Measurements from ENCODE around the gene RELN. TPM values are rescaled to one million over a fixed set of nuclear protein-coding genes. Genes with fewer than 3 reads are reported as not detected.

RELN gene
- total RNA-seq, 1 experiment from 2014 or later, result 0.20 TPM

GRCh38 chr7:103867874-103868273, 121.6 kb downstream of the RELN start (continued):
- TF ChIP-seq JUN (CRISPR knock-in tag; IDR thresholded peaks at IDR 0.05) (no peak), FOXP1 (CRISPR knock-in tag; IDR thresholded peaks at IDR 0.05; ENCODE audit: borderline replicate concordance) (no peak)

- 0 out of 2 replicates have a peak, but pooled peaks cover 2% of the 10 kb centered on the region for H3K36me3 Mint-ChIP-seq
- H3K4me3 Mint-ChIP-seq, result no peak overlapping the region
- H3K4me1 Mint-ChIP-seq, result peaks cover 2% of the 10 kb centered on the region; the same call in 1 of the 2 replicates
- ChIA-PET CTCF (interaction anchor here (0.7 kb wide), 1 partner anchor 23 kb away, joined by 4 read pairs; no protein-coding TSS in a partner anchor), POLR2A (no interaction called here)
- peaks cover 3% of the 10 kb centered on the region for H3K9me3 Mint-ChIP-seq
- no peak for ATAC-seq
- no peak for TF ChIP-seq TP53 (CRISPR knock-in tag; IDR thresholded peaks at IDR 0.05)
- no peak overlapping the region for H3K27ac Mint-ChIP-seq
- no peak for DNase-seq (ENCODE audit: low spot score)
- H3K27me3 Mint-ChIP-seq (ENCODE audit: low read depth), result no peaks in the 10 kb centered on the region
These were observed 122.5 kb downstream of the RELN start for GRCh38 chr7:103866919-103867318.

DNA sequence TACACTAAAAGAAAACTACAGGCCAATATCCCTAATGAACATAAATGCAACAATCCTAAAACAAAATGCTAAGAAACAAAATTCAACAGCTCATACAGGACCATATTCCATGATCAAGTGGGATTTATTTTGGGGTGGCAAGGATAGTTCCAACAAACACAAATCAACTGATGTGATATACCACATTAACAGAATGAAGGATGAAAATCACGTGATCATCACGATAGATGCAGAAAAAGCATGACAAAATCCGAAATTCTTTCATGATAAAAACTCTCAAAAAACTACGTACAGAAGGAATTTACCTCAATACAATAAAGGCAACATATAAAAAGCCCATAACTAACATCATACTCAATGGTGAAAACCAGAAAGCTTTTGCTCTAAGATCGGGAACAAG, 124.0 kb downstream of the RELN start:
- DNase-seq (ENCODE audit: low spot score) (no peak), ATAC-seq (no peak)
- no peak overlapping the region for H3K4me3 Mint-ChIP-seq
- no peaks in the 10 kb centered on the region for H3K27me3 Mint-ChIP-seq (ENCODE audit: low read depth)
- H3K9me3 Mint-ChIP-seq, result no peaks in the 10 kb centered on the region
- POLR2A ChIA-PET, result no interaction called here
- TF ChIP-seq KAT7 (CRISPR knock-in tag; IDR thresholded peaks at IDR 0.05; ENCODE audit: borderline replicate concordance) (no peak), NR2C2 (CRISPR knock-in tag; IDR thresholded peaks at IDR 0.05) (no peak), NFE2L1 (CRISPR knock-in tag; IDR thresholded peaks at IDR 0.05) (no peak), PRDM15 (CRISPR knock-in tag; IDR thresholded peaks at IDR 0.05) (no peak), ZBTB21 (CRISPR knock-in tag; IDR thresholded peaks at IDR 0.05; ENCODE audit: borderline replicate concordance) (no peak), NFATC4 (CRISPR knock-in tag; IDR thresholded peaks at IDR 0.05) (no peak)
- no peaks in the 10 kb centered on the region for H3K36me3 Mint-ChIP-seq
- H3K27ac Mint-ChIP-seq, result no peak overlapping the region
- H3K4me1 Mint-ChIP-seq, result no peaks in the 10 kb centered on the region
- CTCF ChIA-PET, result no interaction called here

DNA sequence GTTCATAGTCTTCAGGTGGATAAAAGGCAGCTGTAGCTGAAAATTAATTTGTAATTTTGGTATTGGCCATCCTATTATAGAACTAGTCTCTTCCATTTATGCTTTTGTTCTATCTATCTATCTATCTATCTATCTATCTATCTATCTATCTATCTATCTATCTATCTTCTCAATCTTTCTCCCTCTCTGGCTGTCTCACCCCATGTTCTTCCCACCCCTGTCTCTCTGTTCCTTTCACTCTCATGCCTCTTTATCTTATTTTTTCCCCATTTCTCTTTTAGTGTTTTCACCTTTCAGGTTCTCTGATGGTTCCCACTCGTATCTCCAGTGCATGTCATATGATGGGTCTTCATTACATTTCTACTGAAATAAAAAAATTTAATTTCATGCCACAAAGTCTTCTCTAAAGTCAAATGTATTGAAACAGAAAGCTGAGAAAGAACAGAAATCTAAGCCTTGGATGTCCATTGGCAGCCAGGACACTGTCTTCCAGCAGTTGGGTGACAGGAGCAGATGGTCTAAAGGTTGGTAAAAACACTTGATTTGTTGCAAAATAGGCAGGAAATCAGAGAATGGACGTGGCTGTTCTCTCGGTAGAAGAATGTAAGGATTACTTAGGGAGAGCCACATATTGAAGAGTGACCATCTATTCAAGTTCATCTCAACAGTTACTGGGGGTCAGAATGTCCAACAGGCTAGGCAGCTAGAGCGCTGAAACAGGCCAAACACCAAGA, 127.0 kb downstream of the RELN start:
- no peak for DNase-seq (ENCODE audit: low spot score)
- TF ChIP-seq SMAD3 (CRISPR knock-in tag; IDR thresholded peaks at IDR 0.05; ENCODE audit: borderline replicate concordance) (no peak), ZNF317 (CRISPR knock-in tag; IDR thresholded peaks at IDR 0.05; ENCODE audit: borderline replicate concordance, low read depth) (no peak), TEAD4 (CRISPR knock-in tag; IDR thresholded peaks at IDR 0.05) (no peak), CREB1 (CRISPR knock-in tag; IDR thresholded peaks at IDR 0.05) (no peak), ZNF671 (CRISPR knock-in tag; IDR thresholded peaks at IDR 0.05) (no peak)
- TF ChIP-seq, protein P1, sequence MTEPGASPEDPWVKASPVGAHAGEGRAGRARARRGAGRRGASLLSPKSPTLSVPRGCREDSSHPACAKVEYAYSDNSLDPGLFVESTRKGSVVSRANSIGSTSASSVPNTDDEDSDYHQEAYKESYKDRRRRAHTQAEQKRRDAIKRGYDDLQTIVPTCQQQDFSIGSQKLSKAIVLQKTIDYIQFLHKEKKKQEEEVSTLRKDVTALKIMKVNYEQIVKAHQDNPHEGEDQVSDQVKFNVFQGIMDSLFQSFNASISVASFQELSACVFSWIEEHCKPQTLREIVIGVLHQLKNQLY (CRISPR knock-in tag; IDR thresholded peaks at IDR 0.05), result no peak
- TF ChIP-seq, protein P2, sequence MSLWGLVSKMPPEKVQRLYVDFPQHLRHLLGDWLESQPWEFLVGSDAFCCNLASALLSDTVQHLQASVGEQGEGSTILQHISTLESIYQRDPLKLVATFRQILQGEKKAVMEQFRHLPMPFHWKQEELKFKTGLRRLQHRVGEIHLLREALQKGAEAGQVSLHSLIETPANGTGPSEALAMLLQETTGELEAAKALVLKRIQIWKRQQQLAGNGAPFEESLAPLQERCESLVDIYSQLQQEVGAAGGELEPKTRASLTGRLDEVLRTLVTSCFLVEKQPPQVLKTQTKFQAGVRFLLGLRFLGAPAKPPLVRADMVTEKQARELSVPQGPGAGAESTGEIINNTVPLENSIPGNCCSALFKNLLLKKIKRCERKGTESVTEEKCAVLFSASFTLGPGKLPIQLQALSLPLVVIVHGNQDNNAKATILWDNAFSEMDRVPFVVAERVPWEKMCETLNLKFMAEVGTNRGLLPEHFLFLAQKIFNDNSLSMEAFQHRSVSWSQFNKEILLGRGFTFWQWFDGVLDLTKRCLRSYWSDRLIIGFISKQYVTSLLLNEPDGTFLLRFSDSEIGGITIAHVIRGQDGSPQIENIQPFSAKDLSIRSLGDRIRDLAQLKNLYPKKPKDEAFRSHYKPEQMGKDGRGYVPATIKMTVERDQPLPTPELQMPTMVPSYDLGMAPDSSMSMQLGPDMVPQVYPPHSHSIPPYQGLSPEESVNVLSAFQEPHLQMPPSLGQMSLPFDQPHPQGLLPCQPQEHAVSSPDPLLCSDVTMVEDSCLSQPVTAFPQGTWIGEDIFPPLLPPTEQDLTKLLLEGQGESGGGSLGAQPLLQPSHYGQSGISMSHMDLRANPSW (CRISPR knock-in tag; conservative IDR thresholded peaks at IDR 0.05; ENCODE audit: low read depth), result no peak
- TF ChIP-seq, protein P3, sequence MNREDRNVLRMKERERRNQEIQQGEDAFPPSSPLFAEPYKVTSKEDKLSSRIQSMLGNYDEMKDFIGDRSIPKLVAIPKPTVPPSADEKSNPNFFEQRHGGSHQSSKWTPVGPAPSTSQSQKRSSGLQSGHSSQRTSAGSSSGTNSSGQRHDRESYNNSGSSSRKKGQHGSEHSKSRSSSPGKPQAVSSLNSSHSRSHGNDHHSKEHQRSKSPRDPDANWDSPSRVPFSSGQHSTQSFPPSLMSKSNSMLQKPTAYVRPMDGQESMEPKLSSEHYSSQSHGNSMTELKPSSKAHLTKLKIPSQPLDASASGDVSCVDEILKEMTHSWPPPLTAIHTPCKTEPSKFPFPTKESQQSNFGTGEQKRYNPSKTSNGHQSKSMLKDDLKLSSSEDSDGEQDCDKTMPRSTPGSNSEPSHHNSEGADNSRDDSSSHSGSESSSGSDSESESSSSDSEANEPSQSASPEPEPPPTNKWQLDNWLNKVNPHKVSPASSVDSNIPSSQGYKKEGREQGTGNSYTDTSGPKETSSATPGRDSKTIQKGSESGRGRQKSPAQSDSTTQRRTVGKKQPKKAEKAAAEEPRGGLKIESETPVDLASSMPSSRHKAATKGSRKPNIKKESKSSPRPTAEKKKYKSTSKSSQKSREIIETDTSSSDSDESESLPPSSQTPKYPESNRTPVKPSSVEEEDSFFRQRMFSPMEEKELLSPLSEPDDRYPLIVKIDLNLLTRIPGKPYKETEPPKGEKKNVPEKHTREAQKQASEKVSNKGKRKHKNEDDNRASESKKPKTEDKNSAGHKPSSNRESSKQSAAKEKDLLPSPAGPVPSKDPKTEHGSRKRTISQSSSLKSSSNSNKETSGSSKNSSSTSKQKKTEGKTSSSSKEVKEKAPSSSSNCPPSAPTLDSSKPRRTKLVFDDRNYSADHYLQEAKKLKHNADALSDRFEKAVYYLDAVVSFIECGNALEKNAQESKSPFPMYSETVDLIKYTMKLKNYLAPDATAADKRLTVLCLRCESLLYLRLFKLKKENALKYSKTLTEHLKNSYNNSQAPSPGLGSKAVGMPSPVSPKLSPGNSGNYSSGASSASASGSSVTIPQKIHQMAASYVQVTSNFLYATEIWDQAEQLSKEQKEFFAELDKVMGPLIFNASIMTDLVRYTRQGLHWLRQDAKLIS (CRISPR knock-in tag; IDR thresholded peaks at IDR 0.05; ENCODE audit: borderline replicate concordance), result no peak
- TF ChIP-seq, protein P4, sequence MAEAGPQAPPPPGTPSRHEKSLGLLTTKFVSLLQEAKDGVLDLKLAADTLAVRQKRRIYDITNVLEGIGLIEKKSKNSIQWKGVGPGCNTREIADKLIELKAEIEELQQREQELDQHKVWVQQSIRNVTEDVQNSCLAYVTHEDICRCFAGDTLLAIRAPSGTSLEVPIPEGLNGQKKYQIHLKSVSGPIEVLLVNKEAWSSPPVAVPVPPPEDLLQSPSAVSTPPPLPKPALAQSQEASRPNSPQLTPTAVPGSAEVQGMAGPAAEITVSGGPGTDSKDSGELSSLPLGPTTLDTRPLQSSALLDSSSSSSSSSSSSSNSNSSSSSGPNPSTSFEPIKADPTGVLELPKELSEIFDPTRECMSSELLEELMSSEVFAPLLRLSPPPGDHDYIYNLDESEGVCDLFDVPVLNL (CRISPR knock-in tag; IDR thresholded peaks at IDR 0.05; ENCODE audit: borderline replicate concordance, low read depth), result no peak
- ChIA-PET CTCF (no interaction called here), POLR2A (no interaction called here)
- Mint-ChIP-seq H3K27me3 (ENCODE audit: low read depth) (no peaks in the 10 kb centered on the region), H3K4me1 (peaks cover 6% of the 10 kb centered on the region), H3K36me3 (no peaks in the 10 kb centered on the region), H3K27ac (no peak overlapping the region), H3K9me3 (no peaks in the 10 kb centered on the region), H3K4me3 (no peak overlapping the region)
- no peak for ATAC-seq
